ENCODE data around the gene CD163.
"Not testable (repeated sequence)": the region's sequence is repeated elsewhere in the genome, so short reads cannot be mapped to it uniquely, and the experiment has no call there.

The CD163 gene

DNA sequence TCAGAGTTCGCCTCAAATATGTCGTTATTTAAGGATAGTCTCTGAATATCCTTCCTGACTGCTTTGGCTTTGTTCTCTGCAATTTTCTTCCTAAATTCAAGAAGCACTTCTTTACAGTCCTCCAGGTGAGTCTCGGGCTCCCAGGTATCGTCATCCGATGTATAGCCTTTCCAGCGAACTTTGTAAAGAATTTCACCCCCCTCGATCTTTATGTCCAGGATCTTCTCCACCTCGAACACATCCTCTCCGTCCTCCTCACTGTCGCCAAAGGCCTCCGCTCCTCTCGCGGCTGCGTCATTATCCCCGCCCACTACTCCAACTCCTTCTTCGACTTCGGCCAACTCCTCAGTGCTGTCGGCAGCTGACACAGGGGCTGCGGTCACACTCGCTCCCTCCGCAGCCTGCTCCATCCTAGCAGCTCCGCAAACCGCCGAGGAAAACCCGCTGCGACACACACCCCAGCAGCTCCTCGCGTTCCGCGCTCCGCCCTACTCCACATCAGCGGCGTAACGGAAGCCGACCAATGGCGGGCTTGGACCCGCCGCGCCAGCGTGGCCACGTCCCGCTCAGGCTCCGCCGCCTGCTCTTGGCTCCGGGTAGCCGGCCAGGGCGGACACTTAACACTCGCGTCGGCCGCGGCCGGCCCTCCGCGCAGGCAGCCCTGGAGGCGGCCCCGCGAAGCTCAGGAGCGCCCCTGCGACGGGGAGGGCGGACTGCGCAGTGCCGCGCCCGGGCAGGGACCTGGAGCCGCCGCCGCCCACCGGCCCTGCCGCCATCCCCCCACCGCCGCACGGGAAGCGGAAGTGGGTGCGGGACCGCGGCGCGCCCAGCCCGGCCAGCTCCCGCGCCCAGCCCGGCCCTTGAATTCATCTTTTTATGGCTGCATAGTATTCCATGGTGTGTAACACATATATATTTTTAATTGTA, 63.7 kb downstream of the CD163 start:
- no peak overlapping the region for H3K4me3 ChIP-seq (ENCODE audit: low read depth, low read length)
- TF ChIP-seq, protein P1, sequence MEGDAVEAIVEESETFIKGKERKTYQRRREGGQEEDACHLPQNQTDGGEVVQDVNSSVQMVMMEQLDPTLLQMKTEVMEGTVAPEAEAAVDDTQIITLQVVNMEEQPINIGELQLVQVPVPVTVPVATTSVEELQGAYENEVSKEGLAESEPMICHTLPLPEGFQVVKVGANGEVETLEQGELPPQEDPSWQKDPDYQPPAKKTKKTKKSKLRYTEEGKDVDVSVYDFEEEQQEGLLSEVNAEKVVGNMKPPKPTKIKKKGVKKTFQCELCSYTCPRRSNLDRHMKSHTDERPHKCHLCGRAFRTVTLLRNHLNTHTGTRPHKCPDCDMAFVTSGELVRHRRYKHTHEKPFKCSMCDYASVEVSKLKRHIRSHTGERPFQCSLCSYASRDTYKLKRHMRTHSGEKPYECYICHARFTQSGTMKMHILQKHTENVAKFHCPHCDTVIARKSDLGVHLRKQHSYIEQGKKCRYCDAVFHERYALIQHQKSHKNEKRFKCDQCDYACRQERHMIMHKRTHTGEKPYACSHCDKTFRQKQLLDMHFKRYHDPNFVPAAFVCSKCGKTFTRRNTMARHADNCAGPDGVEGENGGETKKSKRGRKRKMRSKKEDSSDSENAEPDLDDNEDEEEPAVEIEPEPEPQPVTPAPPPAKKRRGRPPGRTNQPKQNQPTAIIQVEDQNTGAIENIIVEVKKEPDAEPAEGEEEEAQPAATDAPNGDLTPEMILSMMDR (IDR thresholded peaks at IDR 0.05; ENCODE audit: control insufficient read depth, extremely low read depth, insufficient read depth): no peak
- no peak for DNase-seq (ENCODE audit: low read depth)

DNA sequence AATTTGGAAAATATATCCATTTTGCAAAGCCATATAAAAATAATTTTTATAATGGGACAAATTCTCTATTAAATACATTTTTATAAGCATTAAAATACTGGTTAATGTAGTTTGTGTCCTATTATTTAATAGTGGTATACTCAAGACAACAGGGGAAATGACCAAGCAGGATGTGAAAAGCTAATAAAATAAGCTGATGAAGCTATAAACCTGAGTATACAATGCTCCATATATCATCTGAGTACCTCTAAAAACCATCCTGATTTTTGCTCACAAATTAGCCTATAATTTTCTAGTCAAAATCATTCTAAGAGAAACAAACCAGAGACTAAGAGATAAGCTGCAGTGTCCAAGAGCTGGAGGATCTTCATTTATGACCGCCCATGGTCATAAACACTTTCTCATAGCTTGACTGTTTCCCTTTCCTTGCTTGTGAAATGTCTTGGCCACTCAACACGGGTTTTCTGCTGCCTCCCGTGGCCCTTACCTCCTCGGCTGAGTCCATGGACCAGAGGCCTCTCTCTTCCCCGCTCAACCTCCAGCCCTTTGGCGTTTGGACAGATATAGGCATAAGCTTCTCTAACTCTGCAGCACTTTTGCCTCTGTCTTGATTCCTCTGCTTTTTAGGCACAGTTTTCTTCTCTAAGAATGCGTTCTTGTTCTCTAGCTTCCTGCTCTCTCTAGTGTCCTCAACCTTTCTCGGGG, 65.1 kb downstream of the CD163 start:
- not testable (repeated sequence) for H3K4me3 ChIP-seq (ENCODE audit: low read depth, low read length); DNase-seq (ENCODE audit: low read depth)

DNA sequence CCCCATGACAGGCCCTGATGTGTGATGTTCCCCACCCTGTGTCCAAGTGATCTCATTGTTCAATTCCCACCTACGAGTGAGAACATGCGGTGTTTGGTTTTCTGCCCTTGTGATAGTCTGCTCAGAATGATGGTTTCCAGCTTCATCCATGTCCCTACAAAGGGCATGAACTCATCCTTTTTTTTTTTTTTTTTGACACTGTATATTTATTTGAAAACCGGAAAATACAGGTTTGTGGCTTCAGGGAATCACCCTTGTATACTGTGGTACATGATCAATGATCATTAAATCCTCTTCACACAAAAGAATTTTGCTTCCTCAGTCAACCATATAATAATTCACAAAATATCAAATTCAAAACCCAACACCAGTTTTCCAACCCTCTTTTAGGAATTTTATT, 66.1 kb downstream of the CD163 start:
- not testable (repeated sequence) for H3K4me3 ChIP-seq (ENCODE audit: low read depth, low read length); DNase-seq (ENCODE audit: low read depth)

- TF ChIP-seq, protein P1 (IDR thresholded peaks at IDR 0.05; ENCODE audit: control insufficient read depth, extremely low read depth, insufficient read depth): no peak
- no peak overlapping the region for H3K4me3 ChIP-seq (ENCODE audit: low read depth, low read length)
- no peak for DNase-seq (ENCODE audit: low read depth)
These were observed 68.9 kb downstream of the CD163 start for GRCh38 chr12:7434670-7435069.

GRCh38 chr12:7433276-7433822, 70.2 kb downstream of the CD163 start:
- TF ChIP-seq, protein P1 (IDR thresholded peaks at IDR 0.05; ENCODE audit: control insufficient read depth, extremely low read depth, insufficient read depth): no peak
- H3K4me3 ChIP-seq (ENCODE audit: low read depth, low read length): no peak overlapping the region
- DNase-seq (ENCODE audit: low read depth): no peak

DNA sequence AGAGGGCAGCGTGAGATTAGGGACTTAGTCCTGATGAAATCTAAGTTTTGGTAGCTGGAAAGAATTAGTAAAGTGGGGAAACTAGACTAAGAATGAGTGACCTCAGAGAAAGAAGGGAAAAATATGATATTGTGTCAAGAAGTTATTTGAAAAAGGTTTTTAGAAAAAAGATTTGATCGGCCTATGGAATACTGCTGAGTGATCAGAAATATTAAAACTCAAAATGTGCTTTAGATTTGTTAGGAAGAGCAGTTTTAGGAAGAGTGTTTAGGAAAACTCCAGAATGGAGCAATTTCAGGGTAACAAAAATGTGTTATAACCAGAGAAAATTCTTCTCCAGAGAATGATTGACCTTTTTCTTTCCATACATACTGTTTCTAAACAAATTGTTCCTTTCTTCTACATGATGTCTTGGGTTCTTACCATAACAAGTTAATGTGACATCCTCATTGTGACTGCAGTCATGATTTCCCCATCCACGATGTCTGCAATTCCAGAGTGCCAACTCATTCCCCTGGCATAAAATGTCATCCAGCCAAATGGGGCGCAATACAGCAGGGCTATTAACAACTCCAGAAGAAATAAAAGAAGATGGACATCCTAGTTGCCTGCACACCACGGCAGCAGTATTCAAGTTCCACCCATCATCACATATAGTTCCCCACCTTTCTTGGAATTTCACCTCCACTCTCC, 71.4 kb downstream of the CD163 start:
- no peak overlapping the region for H3K4me3 ChIP-seq (ENCODE audit: low read depth, low read length)
- DNase-seq (ENCODE audit: low read depth): no peak
- TF ChIP-seq, protein P1 (IDR thresholded peaks at IDR 0.05; ENCODE audit: control insufficient read depth, extremely low read depth, insufficient read depth): no peak

Data from LNCaP clone FGC (cell line).